Smooth muscle cell (in vitro differentiated cells): ENCODE measurements around the gene HS3ST3B1. TPM values are rescaled to one million over a fixed set of nuclear protein-coding genes. Genes with fewer than 3 reads are reported as not detected.

Experiments
- DNase-seq: peaks from one replicate; lab custom pipeline; 2025; ENCODE audit not compliant: unreplicated experiment; lab: John Stamatoyannopoulos, UW
- H2AFZ ChIP-seq: fragments of 200-600 bp; sonication (generic); 2 replicates; pipeline ENCODE4 v1.6.0; 2016; ENCODE audit warnings: antibody characterized with exemption, low read depth, mild to moderate bottlenecking
- H3F3A ChIP-seq: fragments of 200-600 bp; sonication (generic); 2 replicates; pipeline ENCODE4 v1.6.0; 2017; ENCODE audit warnings: antibody characterized with exemption, low read depth
- H3K27ac ChIP-seq: fragments of 200-600 bp; sonication (generic); 2 replicates; pipeline ENCODE4 v1.5.1; 2016; ENCODE audit warnings: low read depth, mild to moderate bottlenecking
- H3K27me3 ChIP-seq: fragments of 200-600 bp; sonication (generic); 2 replicates; pipeline ENCODE4 v1.6.1; 2016; ENCODE audit warnings: low read depth, mild to moderate bottlenecking
- H3K36me3 ChIP-seq: fragments of 200-600 bp; sonication (generic); 2 replicates; pipeline ENCODE4 v1.5.1; 2016; ENCODE audit warnings: low read depth
- H3K4me1 ChIP-seq: fragments of 200-600 bp; sonication (generic); 2 replicates; pipeline ENCODE4 v1.5.1; 2016; ENCODE audit warnings: low read depth
- H3K4me2 ChIP-seq: fragments of 200-600 bp; sonication (generic); 2 replicates; pipeline ENCODE4 v1.6.0; 2016; ENCODE audit warnings: mild to moderate bottlenecking
- H3K4me3 ChIP-seq: fragments of 200-600 bp; sonication (generic); 2 replicates; pipeline ENCODE4 v1.5.1; 2016; ENCODE audit warnings: mild to moderate bottlenecking
- H3K79me2 ChIP-seq: fragments of 200-600 bp; sonication (generic); 2 replicates; pipeline ENCODE4 v1.6.0; 2016; ENCODE audit warnings: low read depth, mild to moderate bottlenecking
- H3K9ac ChIP-seq: fragments of 200-600 bp; sonication (generic); 2 replicates; pipeline ENCODE4 v1.6.0; 2016; ENCODE audit warnings: low read depth
- H3K9me3 ChIP-seq: fragments of 200-600 bp; sonication (generic); replicated peaks from 2 replicates; pipeline ENCODE4 v1.5.1; 2016; ENCODE audit warnings: low read depth
- H4K20me1 ChIP-seq: fragments of 200-600 bp; sonication (generic); 2 replicates; pipeline ENCODE4 v1.6.0; 2016; ENCODE audit warnings: low read depth
- CTCF ChIP-seq: fragments of 200-600 bp; sonication (generic); IDR thresholded peaks from 2 replicates; pipeline ENCODE4 v1.5.1; 2017; ENCODE audit warnings: borderline replicate concordance, mild to moderate bottlenecking, antibody characterized with exemption; ENCODE audit not compliant: insufficient read depth, poor library complexity, severe bottlenecking
- WGBS: methylation state at CpG from one replicate; pipeline ENCODE4 v1.1.7; 2016; ENCODE audit warnings: low lambda C conversion rate; 5-methylcytosine and 5-hydroxymethylcytosine counted together
- polyA plus RNA-seq: library from polyadenylated mRNA; unstranded; fragments of >200 nt; fragmentation: Nextera tagmentation; extraction: Ambion mirVana; gene quantifications from 2 replicates; pipeline ENCODE4 v1.2.1, GENCODE V29; 2016
- total RNA-seq: library from RNA; depleted of rRNA; stranded (reverse); fragments of >200 nt; gene quantifications from 2 replicates; pipeline ENCODE4 v1.2.3, GENCODE V29; 2014

HS3ST3B1 gene
- total and polyA plus RNA-seq, 2 experiments from 2014 or later, result 11.3 to 17.3 TPM

- no peaks in the 10 kb centered on the region for H3F3A ChIP-seq
- H2AFZ ChIP-seq, result peak overlapping the region; percentile 74
- H3K27ac ChIP-seq, result no peak overlapping the region
- H4K20me1 ChIP-seq, result peaks cover 13% of the 10 kb centered on the region
- peak; percentile 42 for TF ChIP-seq CTCF
- no peak overlapping the region for H3K9ac ChIP-seq
- H3K4me2 ChIP-seq, result peak overlapping the region; percentile 93
- peak overlapping the region; percentile 58 for H3K4me3 ChIP-seq
- no peaks in the 10 kb centered on the region for H3K9me3 ChIP-seq
- no peaks in the 10 kb centered on the region for H3K36me3 ChIP-seq
- peaks cover 22% of the 10 kb centered on the region for H3K4me1 ChIP-seq
- WGBS, result under 1% methylated on average over 61 of the region's 63 CpGs
- peak; percentile 23 for DNase-seq
- H3K27me3 ChIP-seq, result peaks cover 55% of the 10 kb centered on the region
- peaks cover 12% of the 10 kb centered on the region for H3K79me2 ChIP-seq
Measured at GRCh38 chr17:14297161-14297851, 3.6 kb upstream of the HS3ST3B1 start.

- Histone ChIP-seq H3K9me3 (no peaks in the 10 kb centered on the region), H3K9ac (no peak overlapping the region), H3K27ac (no peak overlapping the region), H3K36me3 (no peaks in the 10 kb centered on the region), H3K4me3 (peak overlapping the region; percentile 58), H3K4me1 (peaks cover 22% of the 10 kb centered on the region), H3K4me2 (peak overlapping the region; percentile 93), H3K79me2 (peaks cover 23% of the 10 kb centered on the region), H4K20me1 (peaks cover 21% of the 10 kb centered on the region), H3K27me3 (peaks cover 55% of the 10 kb centered on the region), H2AFZ (peak overlapping the region; percentile 53), H3F3A (no peaks in the 10 kb centered on the region)
- WGBS, result 5% methylated on average over 42 of the region's 42 CpGs
- DNase-seq, result no peak
- TF ChIP-seq CTCF, result no peak
Measured at GRCh38 chr17:14298221-14298946, 2.5 kb upstream of the HS3ST3B1 start.

GRCh38 chr17:14298947-14299279, 2.0 kb upstream of the HS3ST3B1 start:
- Histone ChIP-seq H4K20me1 (peaks cover 27% of the 10 kb centered on the region), H3K27me3 (peaks cover 53% of the 10 kb centered on the region), H3K36me3 (no peaks in the 10 kb centered on the region), H3F3A (no peaks in the 10 kb centered on the region), H3K9me3 (no peaks in the 10 kb centered on the region), H3K9ac (no peak overlapping the region), H2AFZ (peak overlapping the region; percentile 53), H3K4me3 (peak overlapping the region; percentile 58), H3K4me1 (peaks cover 22% of the 10 kb centered on the region), H3K27ac (no peak overlapping the region), H3K4me2 (peak overlapping the region; percentile 93), H3K79me2 (peaks cover 28% of the 10 kb centered on the region)
- no peak for TF ChIP-seq CTCF
- 12% methylated on average over 8 of the region's 8 CpGs for WGBS
- DNase-seq, result no peak
